H1 (cell line): Measurements from ENCODE around the gene LRRC8D. TPM values are rescaled to one million over a fixed set of nuclear protein-coding genes. Genes with fewer than 3 reads are reported as not detected.

Experiments
- CTCF ChIA-PET: fragments of 300-600 bp; sonication (Branson Sonifier 250); formaldehyde crosslinking; loops from one replicate; lab custom pipeline; 2021; ENCODE audit not compliant: partially characterized antibody; lab: Charles Lee
- POLR2A ChIA-PET: fragments of 300-600 bp; sonication (Branson Sonifier 250); formaldehyde crosslinking; loops from one replicate; lab custom pipeline; 2021; ENCODE audit warnings: inconsistent platforms; ENCODE audit not compliant: partially characterized antibody; lab: Charles Lee
- DNase-seq, 2 experiments: peaks; one replicate each; pipeline versions ENCODE4 v3.0.0 to v3.0.0-alpha.2; 2010 to 2022; ENCODE audit warnings: low spot score in 2 of 2, low read depth in 1 of 2, mixed read lengths in 1 of 2
- FAIRE-seq: peaks from 2 replicates; lab custom pipeline; 2011; peaks lifted over from hg19 to GRCh38; lab: Jason Lieb, UNC
- H2AFZ ChIP-seq: 2 replicates; pipeline ENCODE4 v1.8.1; 2012; ENCODE audit warnings: low read length, inconsistent platforms
- H2AK5ac ChIP-seq: 2 replicates; pipeline ENCODE4 v1.6.1; 2013; ENCODE audit warnings: low read depth, low read length
- H2BK120ac ChIP-seq: replicated peaks from 2 replicates; pipeline ENCODE3; 2013; ENCODE audit warnings: low read depth, low read length, inconsistent platforms
- H2BK12ac ChIP-seq: 2 replicates; pipeline ENCODE4 v1.6.1; 2013; ENCODE audit warnings: low read depth, low read length
- H2BK15ac ChIP-seq: 2 replicates; pipeline ENCODE4 v1.6.1; 2013; ENCODE audit warnings: low read length
- H2BK20ac ChIP-seq: 2 replicates; pipeline ENCODE4 v1.6.1; 2013; ENCODE audit warnings: low read length
- H2BK5ac ChIP-seq: 2 replicates; pipeline ENCODE4 v1.6.1; 2013; ENCODE audit warnings: low read depth, low read length
- H3K14ac ChIP-seq: 2 replicates; pipeline ENCODE4 v1.6.1; 2013; ENCODE audit warnings: inconsistent platforms; ENCODE audit not compliant: insufficient read length
- H3K18ac ChIP-seq: 2 replicates; pipeline ENCODE4 v1.6.1; 2013; ENCODE audit warnings: low read length; ENCODE audit errors: extremely low read depth
- H3K23ac ChIP-seq: 2 replicates; pipeline ENCODE4 v1.6.1; 2013; ENCODE audit warnings: inconsistent platforms; ENCODE audit not compliant: insufficient read length
- H3K23me2 ChIP-seq: 2 replicates; pipeline ENCODE4 v1.6.1; 2013; ENCODE audit warnings: low read depth, low read length
- H3K27ac ChIP-seq: 2 replicates; pipeline ENCODE4 v1.6.1; 2011; ENCODE audit warnings: low read depth, low read length, inconsistent platforms
- H3K27me3 ChIP-seq, 4 experiments: replicated peaks in 1 of 4; 1 replicate in 1 of 4; 2 replicates in 3 of 4; pipeline versions ENCODE4 v1.6.1 to v1.8.1; 2011 to 2013; ENCODE audit warnings: low read length in 3 of 4, mild to moderate bottlenecking in 3 of 4, inconsistent platforms in 2 of 4, mixed read lengths in 2 of 4, moderate library complexity in 1 of 4; ENCODE audit not compliant: control insufficient read depth in 3 of 4, insufficient read depth in 3 of 4; ENCODE audit errors: extremely low read depth in 1 of 4
- H3K36me3 ChIP-seq, 4 experiments: 2 replicates each; pipeline versions ENCODE4 v1.6.1 to v1.8.1; 2011 to 2013; ENCODE audit warnings: mild to moderate bottlenecking in 4 of 4, low read length in 3 of 4, moderate library complexity in 2 of 4, control low read depth in 1 of 4, inconsistent platforms in 1 of 4; ENCODE audit not compliant: insufficient read depth in 4 of 4, control insufficient read depth in 2 of 4
- H3K4ac ChIP-seq: replicated peaks from 2 replicates; pipeline ENCODE3; 2013; ENCODE audit warnings: low read length, low read depth, mixed read lengths, inconsistent platforms; ENCODE audit not compliant: insufficient read length
- H3K4me1 ChIP-seq, 4 experiments: replicated peaks in 1 of 4; 1 replicate in 1 of 4; 2 replicates in 3 of 4; pipeline versions ENCODE4 v1.6.1 to v1.8.1; 2011 to 2013; ENCODE audit warnings: low read length in 3 of 4, inconsistent platforms in 2 of 4, mixed read lengths in 1 of 4; ENCODE audit not compliant: insufficient read depth in 4 of 4, control insufficient read depth in 3 of 4
- H3K4me2 ChIP-seq, 2 experiments: 2 replicates each; pipeline versions ENCODE4 v1.6.1 to v1.8.1; 2011 to 2013; ENCODE audit warnings: low read depth in 2 of 2, low read length in 2 of 2, control low read depth in 1 of 2, inconsistent platforms in 1 of 2, mild to moderate bottlenecking in 1 of 2; ENCODE audit not compliant: insufficient read depth in 1 of 2
- H3K4me3 ChIP-seq, 4 experiments: fragments of 200-600, 300-600 bp in 1 of 4; sonication (generic), shearing (Covaris generic), sonication (Bioruptor Twin) in 1 of 4; 2 replicates each; pipeline versions ENCODE4 v1.5.1 to v1.8.1; 2011 to 2016; ENCODE audit warnings: low read length in 4 of 4, low read depth in 3 of 4, control low read depth in 2 of 4, inconsistent platforms in 2 of 4, mild to moderate bottlenecking in 2 of 4, mixed read lengths in 1 of 4, moderate library complexity in 1 of 4; ENCODE audit not compliant: insufficient read depth in 2 of 4; ENCODE audit errors: extremely low read depth in 1 of 4
- H3K56ac ChIP-seq: replicated peaks from 2 replicates; pipeline ENCODE3; 2013; ENCODE audit warnings: low read depth, mild to moderate bottlenecking, mixed read lengths, low read length, inconsistent platforms; ENCODE audit not compliant: insufficient read length
- H3K79me1 ChIP-seq: 2 replicates; pipeline ENCODE4 v1.6.1; 2013; ENCODE audit warnings: low read depth, low read length, control low read depth
- H3K79me2 ChIP-seq, 2 experiments: 2 replicates each; pipeline versions ENCODE4 v1.6.1 to v1.8.1; 2012 to 2013; ENCODE audit warnings: low read length in 2 of 2, mild to moderate bottlenecking in 2 of 2, inconsistent platforms in 1 of 2; ENCODE audit not compliant: insufficient read depth in 2 of 2, control insufficient read depth in 1 of 2
- H3K9ac ChIP-seq, 4 experiments: replicated peaks in 1 of 4; 1 replicate in 1 of 4; 2 replicates in 3 of 4; pipeline versions ENCODE4 v1.6.1 to v1.8.1; 2011 to 2013; ENCODE audit warnings: low read depth in 3 of 4, low read length in 3 of 4, control low read depth in 2 of 4, mild to moderate bottlenecking in 2 of 4, moderate library complexity in 2 of 4, inconsistent platforms in 1 of 4; ENCODE audit errors: extremely low read depth in 1 of 4
- H3K9me3 ChIP-seq, 2 experiments: 2 replicates each; pipeline versions ENCODE4 v1.6.1 to v1.8.1; 2012 to 2013; ENCODE audit warnings: mild to moderate bottlenecking in 2 of 2, moderate library complexity in 2 of 2, control low read depth in 1 of 2, inconsistent platforms in 1 of 2, low read depth in 1 of 2, low read length in 1 of 2, mixed read lengths in 1 of 2; ENCODE audit not compliant: insufficient read depth in 2 of 2
- H4K20me1 ChIP-seq, 2 experiments: replicated peaks in 1 of 2; 2 replicates each; pipeline versions ENCODE3 to v1.8.1; 2011 to 2013; ENCODE audit warnings: inconsistent platforms in 2 of 2, low read length in 2 of 2, mild to moderate bottlenecking in 1 of 2; ENCODE audit not compliant: insufficient read depth in 2 of 2, control insufficient read depth in 1 of 2
- H4K5ac ChIP-seq: 2 replicates; pipeline ENCODE4 v1.6.1; 2013; ENCODE audit warnings: low read length, low read depth, mixed read lengths, inconsistent platforms; ENCODE audit not compliant: insufficient read length
- H4K8ac ChIP-seq: 2 replicates; pipeline ENCODE4 v1.8.0; 2013; ENCODE audit warnings: mild to moderate bottlenecking, moderate library complexity, low read length, inconsistent platforms; ENCODE audit not compliant: insufficient read depth; ENCODE audit errors: extremely low read depth
- H4K91ac ChIP-seq: replicated peaks from 2 replicates; pipeline ENCODE3; 2013; ENCODE audit warnings: low read length, mixed read lengths, inconsistent platforms; ENCODE audit not compliant: insufficient read length
- CHD1 ChIP-seq: IDR thresholded peaks from 2 replicates; pipeline ENCODE4 v1.6.1; 2012; ENCODE audit warnings: low read depth, low read length, improper control_type of control experiment
- JUN ChIP-seq: IDR thresholded peaks from 2 replicates; pipeline ENCODE4 v1.6.1; 2011; ENCODE audit warnings: low read depth, mild to moderate bottlenecking, improper control_type of control experiment, low read length
- MAFK ChIP-seq: IDR thresholded peaks from 2 replicates; pipeline ENCODE4 v1.6.1; 2012; ENCODE audit warnings: low read depth, mild to moderate bottlenecking, improper control_type of control experiment, low read length
- RBBP5 ChIP-seq: IDR thresholded peaks from 2 replicates; pipeline ENCODE4 v1.7.1; 2012; ENCODE audit warnings: low read depth, mild to moderate bottlenecking, inconsistent platforms, low read length, moderate library complexity, borderline replicate concordance
- WGBS, 2 experiments: shearing (Covaris generic) in 1 of 2; methylation state at CpG; one replicate each; pipeline versions ENCODE4 v1.1.6 to v1.1.7; 2013 to 2015; ENCODE audit warnings: low lambda C conversion rate in 2 of 2, mixed read lengths in 2 of 2, inconsistent platforms in 1 of 2, low coverage in 1 of 2, missing lambda C conversion rate in 1 of 2; ENCODE audit not compliant: insufficient replicate concordance in 2 of 2, insufficient coverage in 1 of 2, insufficient read length in 1 of 2; ENCODE audit errors: extremely low coverage in 1 of 2, missing lambda C conversion rate in 1 of 2; 5-methylcytosine and 5-hydroxymethylcytosine counted together
- polyA plus RNA-seq, 7 experiments: library from polyadenylated mRNA; depleted of rRNA in 3 of 7; stranded (reverse) in 5 of 7; unstranded in 2 of 7; fragments of >200 nt in 5 of 7; fragments of 200-250 nt in 2 of 7; gene quantifications; 1 replicate in 5 of 7; 2 replicates in 1 of 7; 4 replicates in 1 of 7; pipeline versions ENCODE4 v1.2.1 to v1.2.3, GENCODE V29; 2011 to 2013; ENCODE audit warnings: missing spikeins in 2 of 7, mixed read lengths in 2 of 7
- total RNA-seq: library from RNA; stranded (reverse); fragmentation: NEBNext Ultra II Directional; extraction: Animal tissue kit (Norgen Biotek cat#: 25700); gene quantifications from 2 replicates; pipeline ENCODE4 v1.2.1, GENCODE V29; 2021
- TF ChIP-seq, protein P1 (sequence below): IDR thresholded peaks from 2 replicates; pipeline ENCODE4 v1.6.1; 2012; ENCODE audit warnings: low read length, inconsistent platforms

Gene LRRC8D
- total and polyA plus RNA-seq, 2 of the 8 experiments (the other 6 are each of a cell fraction or from before 2014, with no cell fraction given), result 42.0 to 58.5 TPM

DNA sequence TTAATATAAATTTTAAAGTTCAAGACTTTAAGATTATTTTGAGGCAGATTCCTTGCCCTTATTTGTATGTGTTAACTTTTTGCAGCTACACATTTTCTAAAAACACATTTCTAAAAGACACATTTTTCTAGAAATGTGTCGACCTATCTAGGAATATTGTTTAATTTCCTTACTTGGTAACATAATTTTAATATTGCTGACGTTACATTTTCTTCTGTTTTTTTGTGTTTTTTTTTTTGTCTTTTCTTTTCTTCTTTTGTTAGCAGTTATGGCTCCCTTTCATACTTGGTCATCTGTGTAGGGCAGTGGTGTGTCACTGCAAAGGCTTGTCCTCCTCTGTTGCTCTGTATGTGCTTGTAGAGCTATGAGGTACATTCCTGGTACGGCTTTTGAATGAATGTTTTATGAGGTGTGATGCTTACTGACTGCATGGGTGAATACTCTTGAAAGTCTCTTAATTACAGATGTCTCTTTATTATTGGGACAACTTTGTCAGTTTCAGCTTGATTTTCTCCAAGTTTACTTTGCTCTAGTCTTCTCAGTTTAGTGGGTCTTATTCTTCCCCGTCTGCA is 30.1 kb downstream of the LRRC8D start:
- Histone ChIP-seq H3K14ac (no peak overlapping the region), H2AFZ (no peak overlapping the region)
- POLR2A ChIA-PET, result interaction anchor here (1.4 to 2.9 kb wide), 3 partner anchors 8 to 143 kb away, joined by 3 to 10 read pairs (median 3); no protein-coding TSS in a partner anchor

More for the DNA sequence above, 30.1 kb downstream of the LRRC8D start:
- H4K5ac ChIP-seq, result no peak overlapping the region
- TF ChIP-seq CHD1, result no peak
- no peak for TF ChIP-seq JUN
- TF ChIP-seq MAFK, result peak; percentile 23; the same call in 1 of the 2 replicates
- TF ChIP-seq RBBP5, result no peak
- TF ChIP-seq, protein P1, sequence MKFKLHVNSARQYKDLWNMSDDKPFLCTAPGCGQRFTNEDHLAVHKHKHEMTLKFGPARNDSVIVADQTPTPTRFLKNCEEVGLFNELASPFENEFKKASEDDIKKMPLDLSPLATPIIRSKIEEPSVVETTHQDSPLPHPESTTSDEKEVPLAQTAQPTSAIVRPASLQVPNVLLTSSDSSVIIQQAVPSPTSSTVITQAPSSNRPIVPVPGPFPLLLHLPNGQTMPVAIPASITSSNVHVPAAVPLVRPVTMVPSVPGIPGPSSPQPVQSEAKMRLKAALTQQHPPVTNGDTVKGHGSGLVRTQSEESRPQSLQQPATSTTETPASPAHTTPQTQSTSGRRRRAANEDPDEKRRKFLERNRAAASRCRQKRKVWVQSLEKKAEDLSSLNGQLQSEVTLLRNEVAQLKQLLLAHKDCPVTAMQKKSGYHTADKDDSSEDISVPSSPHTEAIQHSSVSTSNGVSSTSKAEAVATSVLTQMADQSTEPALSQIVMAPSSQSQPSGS, result no peak
- no peak overlapping the region for H3K4ac ChIP-seq
- FAIRE-seq (no peak), DNase-seq (no peak)
- H3K18ac ChIP-seq, result no peak overlapping the region
- no peak overlapping the region for H2BK5ac ChIP-seq
- no peak overlapping the region for H2BK12ac ChIP-seq
- no peaks in the 10 kb centered on the region for H3K23me2 ChIP-seq
- H3K4me2 ChIP-seq, result no peak overlapping the region
- no peaks in the 10 kb centered on the region for H3K27me3 ChIP-seq
- H4K8ac ChIP-seq, result no peak overlapping the region
- H3K56ac ChIP-seq, result no peak overlapping the region
- peaks cover 0 to 21% of the 10 kb centered on the region in 2 experiments; a peak in 2 of 4 replicates for H3K79me2 ChIP-seq
- no peak overlapping the region for H2AK5ac ChIP-seq
- H3K36me3 ChIP-seq, result peaks cover 0 to 44% (median 13%) of the 10 kb centered on the region in 4 experiments; a peak in 5 of 8 replicates
- H2BK120ac ChIP-seq, result no peak overlapping the region
- H3K79me1 ChIP-seq, result peaks cover 3% of the 10 kb centered on the region; the same call in 1 of the 2 replicates
- no peak overlapping the region for H3K4me3 ChIP-seq
- no peak overlapping the region for H2BK15ac ChIP-seq
- WGBS, 2 experiments, result 88% methylated on average over 4 of the region's 4 CpGs; no CpG with 5 or more reads in 1 of the 2 experiments
- H3K4me1 ChIP-seq, result no peaks in the 10 kb centered on the region
- H2BK20ac ChIP-seq, result no peak overlapping the region
- no peak overlapping the region for H4K91ac ChIP-seq
- H4K20me1 ChIP-seq, result peaks cover 0 to 5% of the 10 kb centered on the region in 2 experiments
- H3K9ac ChIP-seq, result no peak overlapping the region
- no peak overlapping the region for H3K27ac ChIP-seq
- no peaks in the 10 kb centered on the region for H3K9me3 ChIP-seq
- H3K23ac ChIP-seq, result no peak overlapping the region
- CTCF ChIA-PET, result interaction anchor here (0.6 kb wide), 1 partner anchor 52 kb away, joined by 3 read pairs; no protein-coding TSS in a partner anchor
